HEK293T (cell line): ENCODE results near the gene ARSA.

Experiments used
- ARNT ChIP-seq: fragments of 450-650 bp; IDR thresholded peaks from 2 replicates; pipeline ENCODE4 v1.6.1; 2017; ENCODE audit warnings: mild to moderate bottlenecking
- BHLHE40 ChIP-seq: fragments of 450-650 bp; IDR thresholded peaks from 2 replicates; pipeline ENCODE4 v1.6.1; 2016; ENCODE audit warnings: mild to moderate bottlenecking, moderate library complexity, borderline replicate concordance
- FOXK2 ChIP-seq: fragments of 450-650 bp; IDR thresholded peaks from 2 replicates; pipeline ENCODE4 v1.6.1; 2016; ENCODE audit warnings: mild to moderate bottlenecking

GRCh38 chr22:50585781-50586180 lies 42.2 kb downstream of the ARSA start:
- TF ChIP-seq FOXK2 (no peak), ARNT (no peak), BHLHE40 (no peak)
